KMS-11 (cell line): ENCODE measurements around the gene KIF6.

Experiments
- H2AFZ ChIP-seq: fragments of 200-600 bp; sonication (generic); 2 replicates; pipeline ENCODE4 v1.6.1; 2016; ENCODE audit warnings: antibody characterized with exemption, mixed run types, low read depth
- H3K27ac ChIP-seq: fragments of 200-600 bp; sonication (generic); 2 replicates; pipeline ENCODE4 v1.6.1; 2016; ENCODE audit warnings: mild to moderate bottlenecking, mixed run types
- H3K27me3 ChIP-seq: fragments of 200-600 bp; sonication (generic); 2 replicates; pipeline ENCODE4 v1.6.1; 2017; ENCODE audit warnings: mild to moderate bottlenecking, low read depth, mixed run types, moderate library complexity; ENCODE audit not compliant: insufficient read depth
- H3K36me3 ChIP-seq: fragments of 200-600 bp; sonication (generic); 2 replicates; pipeline ENCODE4 v1.6.1; 2017; ENCODE audit warnings: mild to moderate bottlenecking, mixed run types; ENCODE audit not compliant: insufficient read depth
- H3K4me1 ChIP-seq: fragments of 200-600 bp; sonication (generic); 2 replicates; pipeline ENCODE4 v1.6.1; 2016; ENCODE audit warnings: mild to moderate bottlenecking, low read depth, mixed run types; ENCODE audit not compliant: poor library complexity, severe bottlenecking
- H3K4me2 ChIP-seq: fragments of 200-600 bp; sonication (generic); 2 replicates; pipeline ENCODE4 v1.7.0; 2016; ENCODE audit warnings: mild to moderate bottlenecking, mixed run types
- H3K4me3 ChIP-seq: fragments of 200-600 bp; sonication (generic); IDR thresholded peaks from 2 replicates; pipeline ENCODE4 v1.6.1; 2017; ENCODE audit warnings: low read depth, low read length, mixed read lengths; ENCODE audit not compliant: insufficient read depth
- H3K79me2 ChIP-seq: fragments of 200-600 bp; sonication (generic); 2 replicates; pipeline ENCODE4 v1.6.1; 2016; ENCODE audit warnings: low read depth, mixed run types; ENCODE audit not compliant: insufficient read depth
- H3K9ac ChIP-seq: fragments of 200-600 bp; sonication (generic); 2 replicates; pipeline ENCODE4 v1.6.1; 2016; ENCODE audit warnings: mild to moderate bottlenecking, mixed run types
- H4K20me1 ChIP-seq: fragments of 200-600 bp; sonication (generic); 2 replicates; pipeline ENCODE4 v1.6.1; 2016; ENCODE audit warnings: mild to moderate bottlenecking, mixed run types; ENCODE audit not compliant: insufficient read depth
- CTCF ChIP-seq: fragments of 200-600 bp; sonication (generic); conservative IDR thresholded peaks from 2 replicates; pipeline ENCODE4 v1.6.1; 2017; ENCODE audit warnings: low read depth, mild to moderate bottlenecking, antibody characterized with exemption, low read length, moderate library complexity, mixed read lengths

KIF6 gene

DNA sequence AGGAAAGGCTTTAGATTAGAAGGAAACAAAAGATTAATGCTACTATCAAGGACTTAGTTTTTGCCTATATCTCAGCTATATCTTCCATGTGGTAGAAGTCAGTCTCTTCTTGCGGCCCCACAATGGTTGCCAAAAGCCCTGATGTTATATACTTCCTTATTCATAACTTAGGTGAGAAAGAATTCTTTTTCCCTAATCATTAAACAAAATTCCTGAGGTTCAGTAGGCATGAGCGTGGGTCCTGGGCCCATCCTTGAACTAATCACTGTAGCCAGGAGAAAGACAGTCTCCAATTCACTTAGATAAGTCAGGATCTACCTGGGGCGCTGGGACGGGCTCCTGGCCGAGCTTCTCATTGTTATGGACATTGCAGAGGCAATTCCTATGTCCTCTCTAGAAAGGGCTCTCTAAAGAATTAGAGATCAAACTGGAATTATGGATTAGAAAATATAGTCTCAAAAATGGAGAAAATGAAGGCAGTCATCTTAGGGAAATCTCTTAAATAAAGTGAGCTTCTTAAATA, 134.3 kb downstream of the KIF6 start:
- Histone ChIP-seq H3K4me3 (no peak overlapping the region), H3K36me3 (no peaks in the 10 kb centered on the region), H3K27me3 (no peaks in the 10 kb centered on the region), H3K27ac (no peak overlapping the region), H3K4me2 (no peak overlapping the region), H3K79me2 (no peaks in the 10 kb centered on the region), H4K20me1 (no peaks in the 10 kb centered on the region), H3K4me1 (no peaks in the 10 kb centered on the region), H2AFZ (no peak overlapping the region), H3K9ac (no peak overlapping the region)
- no peak for TF ChIP-seq CTCF

DNA sequence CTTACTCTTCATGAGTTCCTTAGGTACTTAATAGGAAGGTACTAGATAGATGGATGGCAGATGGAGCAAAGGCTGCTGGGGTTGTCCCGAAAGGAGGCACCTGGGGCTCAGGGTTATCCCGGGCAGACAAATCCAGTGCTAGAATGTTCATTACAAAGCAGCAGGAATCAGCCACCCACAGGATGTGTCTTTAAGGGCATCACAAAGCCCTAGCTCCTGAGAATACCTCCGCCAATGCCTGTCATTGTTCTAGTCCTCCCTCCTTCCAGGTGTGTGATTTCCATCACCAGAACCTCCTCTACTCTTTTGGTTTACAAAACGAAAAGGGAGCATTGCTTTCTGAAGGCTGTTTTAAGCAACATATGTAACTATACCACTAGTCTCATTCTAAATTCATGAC, 138.1 kb downstream of the KIF6 start:
- Histone ChIP-seq H3K4me1 (no peaks in the 10 kb centered on the region), H3K79me2 (no peaks in the 10 kb centered on the region), H3K4me3 (no peak overlapping the region), H3K27ac (no peak overlapping the region), H3K27me3 (no peaks in the 10 kb centered on the region), H4K20me1 (no peaks in the 10 kb centered on the region), H3K36me3 (no peaks in the 10 kb centered on the region), H3K9ac (no peak overlapping the region), H2AFZ (no peak overlapping the region), H3K4me2 (no peak overlapping the region)
- no peak for TF ChIP-seq CTCF

DNA sequence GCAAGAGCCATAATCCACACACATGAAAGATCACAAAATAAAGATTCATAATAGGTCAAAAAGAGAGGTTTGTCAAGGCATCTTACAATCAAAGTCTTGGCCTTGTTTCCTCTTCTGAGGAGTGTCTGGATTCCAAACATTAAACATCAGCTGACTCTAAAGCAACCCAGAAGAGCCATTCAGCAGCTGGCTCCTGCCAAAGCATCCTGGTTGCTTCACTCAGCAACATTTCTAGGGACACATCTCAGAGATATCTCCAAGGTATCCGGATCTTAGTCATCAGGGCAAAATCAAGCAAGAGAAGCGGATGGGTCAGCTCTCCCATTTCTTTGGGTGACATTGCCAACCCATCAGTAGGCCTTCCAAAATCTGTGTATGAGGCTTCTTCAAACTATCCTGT, 139.6 kb downstream of the KIF6 start:
- no peak overlapping the region for H3K27ac ChIP-seq
- no peak for TF ChIP-seq CTCF

DNA sequence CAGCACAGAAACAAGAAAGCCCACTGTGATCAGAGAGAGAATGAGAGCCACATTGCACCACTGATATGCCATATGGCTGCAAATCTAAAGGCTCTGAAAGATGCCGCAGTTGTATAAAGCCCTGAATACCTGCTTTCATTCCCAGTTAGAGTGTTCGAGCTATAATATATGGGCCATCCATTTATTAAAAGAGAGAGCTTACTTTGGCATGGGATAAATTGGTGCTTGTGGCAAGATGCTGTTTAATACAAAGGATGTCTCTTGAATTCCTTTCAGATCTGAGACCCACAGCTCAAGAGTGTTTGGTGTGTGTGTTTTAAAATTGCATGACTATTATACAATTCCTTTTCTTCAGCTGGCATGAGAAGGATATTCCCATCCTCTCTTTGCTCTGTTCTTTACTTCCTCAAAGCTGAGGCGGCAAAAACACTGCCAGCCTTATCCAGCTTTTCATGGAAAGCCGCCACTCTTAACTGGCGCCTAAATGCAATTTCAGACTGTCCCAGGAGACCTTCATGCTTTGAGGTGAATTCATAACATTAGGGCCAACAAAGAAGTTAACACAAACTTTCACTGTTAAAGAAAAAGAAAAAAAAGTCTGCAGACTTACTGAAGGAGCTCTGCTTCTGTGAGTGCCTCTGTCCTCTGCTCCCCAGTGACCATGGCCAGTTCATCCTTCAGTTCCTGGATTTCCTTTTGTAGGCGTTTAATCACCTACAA, 147.6 kb downstream of the KIF6 start:
- Histone ChIP-seq H4K20me1 (no peaks in the 10 kb centered on the region), H2AFZ (no peak overlapping the region), H3K79me2 (no peaks in the 10 kb centered on the region), H3K9ac (no peak overlapping the region), H3K27ac (no peak overlapping the region), H3K27me3 (no peaks in the 10 kb centered on the region), H3K4me1 (no peaks in the 10 kb centered on the region), H3K4me2 (no peak overlapping the region), H3K4me3 (no peak overlapping the region), H3K36me3 (no peaks in the 10 kb centered on the region)
- TF ChIP-seq CTCF, result no peak

More for the DNA sequence above, 139.6 kb downstream of the KIF6 start:
- Histone ChIP-seq H2AFZ (no peak overlapping the region), H3K9ac (no peak overlapping the region), H3K4me3 (no peak overlapping the region), H3K4me1 (no peaks in the 10 kb centered on the region), H3K4me2 (no peak overlapping the region), H3K36me3 (no peaks in the 10 kb centered on the region), H3K27me3 (no peaks in the 10 kb centered on the region), H4K20me1 (no peaks in the 10 kb centered on the region), H3K79me2 (no peaks in the 10 kb centered on the region)
